SU-DHL-6 (cell line): ENCODE measurements around the gene LCE1F.

Experiments used
- H2AFZ ChIP-seq: fragments of 200-600 bp; sonication (generic); 2 replicates; pipeline ENCODE4 v1.6.1; 2014; ENCODE audit warnings: low read depth, mild to moderate bottlenecking, moderate library complexity, mixed read lengths, antibody characterized with exemption, low read length; ENCODE audit not compliant: severe bottlenecking
- H3F3A ChIP-seq: fragments of 200-600 bp; shearing (Covaris generic); 2 replicates; pipeline ENCODE4 v1.6.0; 2016; ENCODE audit warnings: antibody characterized with exemption, mild to moderate bottlenecking; ENCODE audit not compliant: insufficient read depth
- H3K27ac ChIP-seq: fragments of 200-600 bp; sonication (generic); 2 replicates; pipeline ENCODE4 v1.5.1; 2016; ENCODE audit warnings: low read depth, mild to moderate bottlenecking, low read length, moderate library complexity, mixed read lengths
- H3K27me3 ChIP-seq: fragments of 200-600 bp; sonication (generic), shearing (Covaris generic); 2 replicates; pipeline ENCODE4 v1.6.0; 2014; ENCODE audit warnings: mild to moderate bottlenecking, low read length
- H3K36me3 ChIP-seq: fragments of 200-600 bp; sonication (generic); 2 replicates; pipeline ENCODE4 v1.6.1; 2014; ENCODE audit warnings: mild to moderate bottlenecking, low read length, mixed read lengths
- H3K4me2 ChIP-seq: fragments of 300-600, 200-600 bp; shearing (Covaris generic), sonication (generic); 2 replicates; pipeline ENCODE4 v1.6.0; 2014; ENCODE audit warnings: low read length, low read depth, mild to moderate bottlenecking; ENCODE audit not compliant: poor library complexity, severe bottlenecking
- H3K4me3 ChIP-seq: fragments of 200-600 bp; sonication (generic); 2 replicates; pipeline ENCODE4 v1.5.1; 2014; ENCODE audit warnings: antibody characterized with exemption, low read length, mild to moderate bottlenecking, mixed read lengths; ENCODE audit not compliant: insufficient read depth, poor library complexity, severe bottlenecking
- H3K79me2 ChIP-seq: fragments of 200-600 bp; sonication (generic); 2 replicates; pipeline ENCODE4 v1.6.1; 2014; ENCODE audit warnings: mild to moderate bottlenecking, low read length, moderate library complexity; ENCODE audit not compliant: insufficient read depth
- H3K9ac ChIP-seq: fragments of 200-600 bp; sonication (generic); 2 replicates; pipeline ENCODE4 v1.7.0; 2014; ENCODE audit warnings: mild to moderate bottlenecking, low read length
- H3K9me2 ChIP-seq: fragments of 200-600 bp; sonication (generic); replicated peaks from 2 replicates; pipeline ENCODE4 v1.6.1; 2014; ENCODE audit warnings: low read length; ENCODE audit not compliant: insufficient read depth
- H3K9me3 ChIP-seq: fragments of 200-600 bp; sonication (generic); 2 replicates; pipeline ENCODE4 v1.6.1; 2014; ENCODE audit warnings: low read length, mixed read lengths; ENCODE audit not compliant: insufficient read depth
- H4K20me1 ChIP-seq: fragments of 200-600 bp; sonication (generic); 2 replicates; pipeline ENCODE4 v1.6.1; 2014; ENCODE audit warnings: low read depth, mild to moderate bottlenecking, antibody characterized with exemption, low read length, moderate library complexity, mixed read lengths
- CTCF ChIP-seq: fragments of 200-600 bp; sonication (generic); IDR thresholded peaks from one replicate; pipeline ENCODE4 v1.5.1; 2017; ENCODE audit warnings: antibody characterized with exemption, mild to moderate bottlenecking, low read length, moderate library complexity; ENCODE audit not compliant: insufficient read depth, poor library complexity, severe bottlenecking
- EZH2phosphoT487 ChIP-seq: fragments of 200-600 bp; sonication (generic), shearing (Covaris generic); conservative IDR thresholded peaks from 2 replicates; pipeline ENCODE4 v1.6.1; 2018; ENCODE audit warnings: mild to moderate bottlenecking, antibody characterized with exemption, low read length, moderate library complexity, mixed read lengths

Gene LCE1F

GRCh38 chr1:152747831-152748230 lies 27.1 kb upstream of the LCE1F start:
- no peak overlapping the region for H3K9ac ChIP-seq
- H3K36me3 ChIP-seq: no peaks in the 10 kb centered on the region
- no peaks in the 10 kb centered on the region for H3K27me3 ChIP-seq
- TF ChIP-seq EZH2phosphoT487 (no peak), CTCF (no peak)
- no peaks in the 10 kb centered on the region for H3K79me2 ChIP-seq
- H3K9me2 ChIP-seq: no peaks in the 10 kb centered on the region
- H3K4me3 ChIP-seq: no peak overlapping the region
- no peak overlapping the region for H3K27ac ChIP-seq
- no peak overlapping the region for H2AFZ ChIP-seq
- H4K20me1 ChIP-seq: no peaks in the 10 kb centered on the region
- no peak overlapping the region for H3K4me2 ChIP-seq
- H3K9me3 ChIP-seq: no peaks in the 10 kb centered on the region
- no peaks in the 10 kb centered on the region for H3F3A ChIP-seq

- H3F3A ChIP-seq: no peaks in the 10 kb centered on the region
- H3K4me3 ChIP-seq: no peak overlapping the region
- H2AFZ ChIP-seq: no peak overlapping the region
- H3K27me3 ChIP-seq: no peaks in the 10 kb centered on the region
- H3K9me3 ChIP-seq: no peaks in the 10 kb centered on the region
- H3K9me2 ChIP-seq: no peaks in the 10 kb centered on the region
- H3K36me3 ChIP-seq: no peaks in the 10 kb centered on the region
- no peak overlapping the region for H3K4me2 ChIP-seq
- TF ChIP-seq CTCF (no peak), EZH2phosphoT487 (no peak)
- H3K79me2 ChIP-seq: no peaks in the 10 kb centered on the region
- no peaks in the 10 kb centered on the region for H4K20me1 ChIP-seq
- no peak overlapping the region for H3K9ac ChIP-seq
- H3K27ac ChIP-seq: no peak overlapping the region
Measured at GRCh38 chr1:152752225-152752624, 22.7 kb upstream of the LCE1F start.

- Histone ChIP-seq H3K9me3 (no peaks in the 10 kb centered on the region), H3K4me3 (no peak overlapping the region), H3K4me2 (no peak overlapping the region), H3F3A (no peaks in the 10 kb centered on the region), H3K36me3 (no peaks in the 10 kb centered on the region), H3K79me2 (no peaks in the 10 kb centered on the region), H2AFZ (no peak overlapping the region), H3K9ac (no peak overlapping the region), H4K20me1 (no peaks in the 10 kb centered on the region), H3K9me2 (no peaks in the 10 kb centered on the region), H3K27ac (no peak overlapping the region), H3K27me3 (no peaks in the 10 kb centered on the region)
- TF ChIP-seq CTCF: no peak
- no peak for TF ChIP-seq EZH2phosphoT487
Measured at GRCh38 chr1:152753586-152753985, 21.4 kb upstream of the LCE1F start.
